Memory B cell (primary cell): ENCODE results near the gene TRMO.
"Not testable (repeated sequence)": the region's sequence is repeated elsewhere in the genome, so short reads cannot be mapped to it uniquely, and the experiment has no call there.

Experiments used
- ATAC-seq: fragments of 150-1000 bp; cut with Tn5 transposase; 2 replicates; pipeline ENCODE4 v1.10.0; 2021; ENCODE audit warnings: low read depth, mild to moderate bottlenecking, moderate library complexity
- DNase-seq, 2 donors: peaks; one replicate each; pipeline ENCODE4 v3.0.0; 2022; ENCODE audit warnings: low spot score in 2 of 2
- H3K27ac Mint-ChIP-seq: one replicate; pipeline ENCODE4 v1.8.0; 2022; ENCODE audit warnings: mild to moderate bottlenecking, moderate library complexity, mixed read lengths
- H3K27me3 Mint-ChIP-seq: one replicate; pipeline ENCODE4 v1.8.0; 2022; ENCODE audit warnings: mixed read lengths
- H3K36me3 Mint-ChIP-seq: one replicate; pipeline ENCODE4 v1.8.0; 2022; ENCODE audit warnings: mild to moderate bottlenecking, mixed read lengths
- H3K4me1 Mint-ChIP-seq: one replicate; pipeline ENCODE4 v1.8.0; 2022; ENCODE audit warnings: mixed read lengths
- H3K4me3 Mint-ChIP-seq: one replicate; pipeline ENCODE4 v1.8.0; 2022; ENCODE audit warnings: mild to moderate bottlenecking, moderate library complexity, mixed read lengths
- H3K9me3 Mint-ChIP-seq: one replicate; pipeline ENCODE4 v1.8.0; 2022; ENCODE audit warnings: mixed read lengths

TRMO gene, protein sequence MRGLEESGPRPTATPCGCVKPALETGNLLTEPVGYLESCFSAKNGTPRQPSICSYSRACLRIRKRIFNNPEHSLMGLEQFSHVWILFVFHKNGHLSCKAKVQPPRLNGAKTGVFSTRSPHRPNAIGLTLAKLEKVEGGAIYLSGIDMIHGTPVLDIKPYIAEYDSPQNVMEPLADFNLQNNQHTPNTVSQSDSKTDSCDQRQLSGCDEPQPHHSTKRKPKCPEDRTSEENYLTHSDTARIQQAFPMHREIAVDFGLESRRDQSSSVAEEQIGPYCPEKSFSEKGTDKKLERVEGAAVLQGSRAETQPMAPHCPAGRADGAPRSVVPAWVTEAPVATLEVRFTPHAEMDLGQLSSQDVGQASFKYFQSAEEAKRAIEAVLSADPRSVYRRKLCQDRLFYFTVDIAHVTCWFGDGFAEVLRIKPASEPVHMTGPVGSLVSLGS

GRCh38 chr9:97921959-97922724 lies at the start of gene TRMO:
Gene TRMO, minus strand, starts transcription at chr9:97922500. Its CDS starts 7 bp downstream, at chr9:97922493.
- Mint-ChIP-seq H3K27me3 (peaks cover 2% of the 10 kb centered on the region), H3K4me1 (peaks cover 30% of the 10 kb centered on the region), H3K27ac (peak within 1 kb of the TSS; percentile 99), H3K36me3 (peaks cover 13% of the 10 kb centered on the region), H3K4me3 (peak within 1 kb of the TSS; percentile 85), H3K9me3 (no peaks in the 10 kb centered on the region)
- ATAC-seq (peak; percentile 76), DNase-seq (peak; percentile 98 to 99)

DNA sequence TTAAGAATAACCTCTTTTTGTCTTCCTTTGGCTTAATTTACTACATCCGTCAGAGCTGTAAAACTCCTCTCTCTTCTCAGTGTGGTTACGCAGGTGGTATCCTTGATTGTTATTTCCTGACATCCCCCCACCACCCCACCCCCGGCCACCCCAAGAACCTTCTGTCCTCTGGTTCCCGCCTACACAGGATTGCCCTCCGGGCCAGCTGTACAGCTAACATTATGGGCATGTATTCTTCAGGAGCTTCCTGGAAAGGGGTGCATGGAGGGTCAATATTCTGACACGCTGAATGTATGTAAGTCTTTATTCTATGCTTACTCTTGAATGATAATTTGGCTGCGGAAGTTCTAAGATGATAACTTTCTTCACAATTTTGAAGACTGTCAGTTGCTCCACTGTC lies 47.9 kb upstream of the TRMO start:
- ATAC-seq (no peak), DNase-seq (no peak)
- peaks cover 2% of the 10 kb centered on the region for H3K4me1 Mint-ChIP-seq
- H3K36me3 Mint-ChIP-seq = peaks cover 2% of the 10 kb centered on the region
- peaks cover 5% of the 10 kb centered on the region for H3K27me3 Mint-ChIP-seq
- H3K27ac Mint-ChIP-seq = no peak overlapping the region
- H3K4me3 Mint-ChIP-seq = no peak overlapping the region
- H3K9me3 Mint-ChIP-seq = peaks cover under 1% of the 10 kb centered on the region

- Mint-ChIP-seq H3K27me3 (peaks cover 8% of the 10 kb centered on the region), H3K27ac (no peak overlapping the region), H3K36me3 (no peaks in the 10 kb centered on the region), H3K4me1 (peaks cover 2% of the 10 kb centered on the region), H3K9me3 (no peaks in the 10 kb centered on the region), H3K4me3 (no peak overlapping the region)
- no peak for DNase-seq
- ATAC-seq = no peak
These were observed 46.7 kb upstream of the TRMO start for GRCh38 chr9:97969014-97969413.

- peak; percentile 45 for ATAC-seq
These were observed 44.2 kb upstream of the TRMO start for GRCh38 chr9:97966493-97966892.

DNA sequence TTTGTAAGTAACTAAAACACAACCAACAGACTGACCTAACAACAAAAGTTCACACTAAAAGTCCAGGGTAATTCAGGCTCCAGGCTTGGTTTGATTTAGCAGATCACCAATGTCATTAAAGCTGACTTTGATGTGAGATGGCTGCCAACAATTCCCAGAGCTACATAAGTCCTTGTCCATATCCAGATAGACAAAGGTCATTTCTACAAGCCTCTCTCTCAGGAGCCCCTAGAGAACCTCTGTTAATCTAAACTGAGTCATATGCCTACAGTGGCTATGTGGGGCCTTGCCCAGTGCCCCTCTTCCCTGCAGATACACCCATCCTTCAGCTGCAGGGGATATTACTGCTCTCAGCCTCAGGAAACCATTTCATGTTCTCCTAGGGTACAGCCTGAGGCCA lies 42.6 kb upstream of the TRMO start:
- Mint-ChIP-seq H3K27ac (no peak overlapping the region), H3K4me3 (no peak overlapping the region), H3K27me3 (peaks cover 11% of the 10 kb centered on the region), H3K9me3 (no peaks in the 10 kb centered on the region), H3K4me1 (no peaks in the 10 kb centered on the region), H3K36me3 (no peaks in the 10 kb centered on the region)
- DNase-seq (no peak), ATAC-seq (no peak)

More at GRCh38 chr9:97966493-97966892, 44.2 kb upstream of the TRMO start:
- no peak for DNase-seq
- Mint-ChIP-seq H3K27me3 (peaks cover 8% of the 10 kb centered on the region), H3K36me3 (no peaks in the 10 kb centered on the region), H3K4me1 (no peaks in the 10 kb centered on the region), H3K9me3 (no peaks in the 10 kb centered on the region), H3K4me3 (no peak overlapping the region), H3K27ac (no peak overlapping the region)

GRCh38 chr9:97963232-97963631 lies 40.9 kb upstream of the TRMO start:
- Mint-ChIP-seq H3K4me3 (no peak overlapping the region), H3K27ac (no peak overlapping the region), H3K36me3 (no peaks in the 10 kb centered on the region), H3K27me3 (peaks cover 11% of the 10 kb centered on the region), H3K4me1 (no peaks in the 10 kb centered on the region), H3K9me3 (no peaks in the 10 kb centered on the region)
- DNase-seq (no peak), ATAC-seq (no peak)

DNA sequence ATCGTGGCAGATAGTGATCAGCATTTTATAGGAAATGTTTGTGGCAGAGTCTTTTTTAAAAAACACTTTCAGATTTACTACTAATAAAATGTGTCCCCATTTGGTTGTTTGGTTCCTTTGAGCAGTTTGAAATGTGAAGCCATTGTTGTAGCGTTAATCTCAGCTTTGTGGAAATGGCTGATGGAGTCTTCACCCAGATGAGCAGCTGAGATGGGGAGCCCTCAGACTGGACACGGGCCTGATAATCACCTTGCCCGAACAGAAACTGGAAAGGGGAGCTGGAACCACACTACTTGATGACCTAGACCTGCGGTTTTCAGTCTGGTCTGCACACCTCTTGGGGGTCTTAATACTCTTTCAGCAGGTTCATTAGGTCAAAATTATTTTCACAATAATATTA lies 40.3 kb upstream of the TRMO start:
- H3K9me3 Mint-ChIP-seq = no peaks in the 10 kb centered on the region
- H3K36me3 Mint-ChIP-seq = no peaks in the 10 kb centered on the region
- no peak overlapping the region for H3K4me3 Mint-ChIP-seq
- ATAC-seq (no peak), DNase-seq (no peak)
- no peaks in the 10 kb centered on the region for H3K4me1 Mint-ChIP-seq
- H3K27ac Mint-ChIP-seq = no peak overlapping the region
- H3K27me3 Mint-ChIP-seq = peaks cover 8% of the 10 kb centered on the region

DNA sequence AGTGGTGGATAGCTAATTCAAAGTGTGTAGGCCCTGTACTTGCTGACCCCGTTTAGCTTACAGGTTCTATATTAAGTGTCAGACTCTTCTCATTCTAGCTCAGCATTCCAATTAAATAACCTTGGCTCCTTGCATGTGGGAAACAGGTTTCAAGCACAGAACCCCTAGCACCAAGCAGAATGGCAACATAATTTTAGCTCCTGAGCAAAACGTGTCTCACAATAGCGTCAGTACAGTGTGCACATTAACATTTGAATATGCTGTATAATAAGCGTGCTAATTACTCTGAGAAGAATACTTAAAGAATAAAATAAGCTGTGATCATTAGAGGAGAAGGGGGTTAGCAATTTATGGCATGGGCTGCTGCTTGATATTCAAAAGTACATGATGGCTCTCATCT lies 39.8 kb upstream of the TRMO start:
- DNase-seq (no peak), ATAC-seq (no peak)
- Mint-ChIP-seq H3K36me3 (no peaks in the 10 kb centered on the region), H3K9me3 (no peaks in the 10 kb centered on the region), H3K4me1 (no peaks in the 10 kb centered on the region), H3K27me3 (peaks cover 8% of the 10 kb centered on the region), H3K4me3 (no peak overlapping the region), H3K27ac (no peak overlapping the region)

- no peaks in the 10 kb centered on the region for H3K4me1 Mint-ChIP-seq
- no peaks in the 10 kb centered on the region for H3K36me3 Mint-ChIP-seq
- ATAC-seq = no peak
These were observed 39.1 kb upstream of the TRMO start for GRCh38 chr9:97961361-97961760.

DNA sequence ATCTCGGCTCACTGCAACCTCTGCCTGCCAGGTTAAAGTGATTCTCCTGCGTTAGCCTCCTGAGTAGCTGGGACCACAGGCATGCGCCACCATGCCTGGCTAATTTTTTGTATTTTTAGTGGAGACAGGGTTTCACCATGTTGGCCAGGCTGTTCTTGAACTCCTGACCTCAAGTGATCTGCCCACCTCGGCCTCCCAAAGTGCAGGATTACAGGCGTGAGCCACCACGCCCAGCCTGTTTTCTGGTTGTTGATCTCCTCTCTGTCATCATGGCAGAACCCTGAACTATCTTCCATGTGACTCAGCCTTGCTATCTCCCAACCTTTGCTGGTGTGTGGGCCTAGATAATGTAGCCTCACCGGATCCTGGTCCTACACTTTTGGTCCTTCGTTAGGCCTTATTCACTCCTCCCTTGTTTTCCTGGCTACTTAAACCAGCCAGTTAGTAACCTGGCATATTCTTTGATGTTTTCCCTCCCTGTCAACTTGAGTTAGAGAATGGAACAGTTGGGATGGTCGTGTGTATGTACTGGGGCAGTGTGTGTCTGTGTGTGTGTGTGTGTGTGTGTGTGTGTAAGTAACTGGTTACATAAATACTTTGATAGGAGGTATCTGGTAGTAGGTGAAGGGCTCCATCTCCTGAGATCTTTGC lies 38.5 kb upstream of the TRMO start:
- not testable (repeated sequence) for ATAC-seq, H3K9me3 Mint-ChIP-seq, H3K4me1 Mint-ChIP-seq, H3K27me3 Mint-ChIP-seq, H3K27ac Mint-ChIP-seq, DNase-seq, H3K4me3 Mint-ChIP-seq, H3K36me3 Mint-ChIP-seq

More at GRCh38 chr9:97961361-97961760, 39.1 kb upstream of the TRMO start:
- DNase-seq = no peak
- Mint-ChIP-seq H3K27ac (no peak overlapping the region), H3K9me3 (no peaks in the 10 kb centered on the region), H3K27me3 (peaks cover 8% of the 10 kb centered on the region), H3K4me3 (no peak overlapping the region)

GRCh38 chr9:97959585-97959984 lies 37.3 kb upstream of the TRMO start:
- Mint-ChIP-seq H3K27me3 (peaks cover 8% of the 10 kb centered on the region), H3K27ac (no peak overlapping the region), H3K36me3 (no peaks in the 10 kb centered on the region), H3K9me3 (no peaks in the 10 kb centered on the region), H3K4me3 (no peak overlapping the region), H3K4me1 (no peaks in the 10 kb centered on the region)
- DNase-seq (no peak), ATAC-seq (no peak)

- no peak overlapping the region for H3K27ac Mint-ChIP-seq
- no peak for ATAC-seq
These were observed 36.7 kb upstream of the TRMO start for GRCh38 chr9:97958812-97959511.

GRCh38 chr9:97956331-97956730 lies 34.0 kb upstream of the TRMO start:
- H3K27me3 Mint-ChIP-seq = peaks cover 5% of the 10 kb centered on the region
- no peak for DNase-seq

More at GRCh38 chr9:97958812-97959511, 36.7 kb upstream of the TRMO start:
- H3K36me3 Mint-ChIP-seq = no peaks in the 10 kb centered on the region
- no peaks in the 10 kb centered on the region for H3K9me3 Mint-ChIP-seq
- no peak for DNase-seq
- no peaks in the 10 kb centered on the region for H3K4me1 Mint-ChIP-seq
- no peak overlapping the region for H3K4me3 Mint-ChIP-seq
- peaks cover 6% of the 10 kb centered on the region for H3K27me3 Mint-ChIP-seq

More at GRCh38 chr9:97956331-97956730, 34.0 kb upstream of the TRMO start:
- no peak overlapping the region for H3K4me3 Mint-ChIP-seq
- ATAC-seq = no peak
- H3K36me3 Mint-ChIP-seq = no peaks in the 10 kb centered on the region
- no peaks in the 10 kb centered on the region for H3K4me1 Mint-ChIP-seq
- H3K27ac Mint-ChIP-seq = no peak overlapping the region
- no peaks in the 10 kb centered on the region for H3K9me3 Mint-ChIP-seq
